CD1c-positive myeloid dendritic cell (primary cell): Measurements from ENCODE around the gene SEH1L.

ENCODE experiments used
- DNase-seq: peaks from one replicate; pipeline ENCODE4 v3.0.0-alpha.2; 2016; ENCODE audit errors: extremely low spot score

SEH1L gene

GRCh38 chr18:13036622-13037320, 89.0 kb downstream of the SEH1L start:
- no peak for DNase-seq
